HG02759 (cell line): ENCODE results near the gene SARDH.
"Not testable (repeated sequence)": the region's sequence is repeated elsewhere in the genome, so short reads cannot be mapped to it uniquely, and the experiment has no call there.

Experiments used
- ATAC-seq: cut with Tn5 transposase; IDR thresholded peaks from one replicate; pipeline ENCODE4 v1.9.1; 2021; ENCODE audit warnings: mild to moderate bottlenecking, moderate library complexity; ENCODE audit not compliant: unreplicated experiment

Gene SARDH

DNA sequence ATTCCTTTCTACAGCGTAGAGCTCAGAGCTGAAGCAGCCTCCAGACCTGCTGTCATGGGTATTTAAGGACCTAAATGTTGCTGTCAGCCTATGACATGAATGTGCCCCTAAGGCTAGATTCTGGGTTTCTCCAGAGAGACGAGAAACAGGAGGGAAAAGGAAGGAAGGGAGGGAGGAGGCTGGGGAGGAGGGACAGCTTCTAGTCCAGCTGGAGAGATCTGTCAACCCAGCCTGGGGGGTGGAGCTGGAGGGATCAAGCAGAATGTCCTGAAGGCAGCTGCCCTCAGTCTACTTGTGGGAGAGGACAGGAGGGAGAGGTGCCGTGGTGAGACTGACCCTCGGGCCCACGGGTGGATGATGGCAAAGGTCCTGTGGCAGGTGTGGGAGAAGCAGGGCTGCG is 103.1 kb downstream of the SARDH start:
- no peak for ATAC-seq

DNA sequence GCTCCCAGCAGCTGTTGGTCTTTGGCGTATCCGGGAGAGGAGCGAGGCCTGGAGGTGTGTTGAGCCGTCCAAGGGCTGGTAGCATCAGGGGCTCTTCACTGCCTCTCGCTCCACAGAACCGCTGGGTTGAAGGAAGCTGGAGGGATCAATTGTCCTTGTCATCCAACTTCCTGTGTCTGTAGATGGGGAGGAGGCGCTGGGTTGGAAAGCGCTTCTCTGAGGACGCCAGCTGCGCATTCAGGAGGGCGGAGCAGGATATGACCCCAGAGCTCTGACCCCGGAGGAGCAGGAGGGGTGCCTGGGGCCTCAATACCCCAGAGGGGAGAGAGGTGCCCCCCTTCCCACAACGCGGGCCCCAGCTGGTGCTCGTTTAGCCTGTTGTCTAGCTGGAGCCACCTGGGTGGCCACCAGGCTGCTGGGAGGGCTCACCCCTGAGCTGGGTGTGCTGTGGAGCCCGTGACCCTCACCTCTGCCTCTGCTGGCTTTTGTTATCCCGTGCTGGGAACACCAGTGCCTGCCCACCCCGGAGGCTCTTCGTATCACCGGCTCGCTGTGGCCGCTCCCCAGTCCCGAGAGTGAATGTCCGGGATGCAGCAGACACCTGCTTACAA is 104.0 kb downstream of the SARDH start:
- no peak for ATAC-seq

DNA sequence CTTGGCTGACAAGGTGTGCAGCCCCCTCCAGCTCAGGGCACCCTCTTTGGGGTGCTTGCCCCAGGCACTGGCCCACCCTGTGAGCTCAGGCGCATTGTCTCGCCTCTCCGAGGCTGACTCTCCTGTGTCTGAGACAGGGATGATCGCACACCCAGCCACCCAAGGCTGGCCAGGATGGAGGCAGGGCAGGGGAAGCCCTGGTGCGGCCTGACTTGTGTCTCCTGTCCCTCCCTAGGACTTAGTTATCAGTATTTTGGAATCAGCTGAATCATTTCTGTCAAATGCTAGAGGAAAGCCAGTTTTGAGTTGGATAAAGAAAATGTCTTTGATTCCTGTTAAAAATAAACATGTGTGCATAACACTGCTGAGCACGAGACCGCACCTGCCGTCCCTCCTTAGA is 104.5 kb downstream of the SARDH start:
- ATAC-seq, result no peak

GRCh38 chr9:133632806-133633680 is 105.1 kb downstream of the SARDH start:
- ATAC-seq, result no peak

- no peak for ATAC-seq
These were observed 107.0 kb downstream of the SARDH start for GRCh38 chr9:133631111-133631510.

DNA sequence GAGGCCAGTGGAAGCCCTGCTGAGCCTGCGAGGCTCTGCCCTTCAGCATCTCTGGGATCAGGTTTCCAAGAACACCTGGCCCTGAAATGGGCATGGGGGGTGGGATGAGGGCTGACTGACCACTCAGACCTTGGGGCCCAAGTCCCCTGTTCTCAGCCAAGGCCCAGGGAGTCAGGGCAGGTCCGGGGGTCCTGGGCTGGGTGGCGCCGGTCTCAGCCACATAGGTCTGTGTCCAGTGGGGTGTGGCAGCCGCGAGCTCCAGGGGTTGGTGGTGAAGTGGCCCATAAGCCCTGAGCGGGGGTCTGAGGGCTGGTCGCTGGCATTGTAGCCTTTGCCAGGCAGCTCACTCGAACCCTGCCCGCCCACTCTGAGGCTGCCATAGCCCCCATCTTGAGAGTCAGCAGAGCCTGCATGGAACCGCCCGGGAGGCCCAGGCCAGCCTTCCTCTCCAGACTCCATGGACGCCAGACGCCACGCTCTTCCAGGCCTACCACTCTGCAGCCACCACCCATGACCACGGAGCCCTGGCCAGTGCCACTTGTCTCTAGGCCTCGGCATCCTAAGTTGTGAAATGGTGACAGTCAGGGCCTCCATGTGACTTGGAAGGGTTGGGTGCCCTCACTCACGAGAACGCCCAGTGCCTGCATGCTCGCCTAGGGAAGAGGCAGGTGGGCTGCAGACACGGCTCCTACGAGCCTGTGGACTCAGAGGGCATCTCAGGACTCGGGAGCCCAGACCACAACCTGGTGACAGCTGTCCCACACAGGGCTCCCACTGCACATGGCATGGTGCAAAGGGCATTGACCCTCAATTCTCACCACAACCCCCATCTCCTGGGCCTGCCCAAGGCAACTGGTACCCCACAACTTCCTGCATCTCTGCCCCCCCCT is 108.7 kb downstream of the SARDH start:
- ATAC-seq, result no peak

GRCh38 chr9:133628766-133629165 is 109.4 kb downstream of the SARDH start:
- ATAC-seq, result no peak

DNA sequence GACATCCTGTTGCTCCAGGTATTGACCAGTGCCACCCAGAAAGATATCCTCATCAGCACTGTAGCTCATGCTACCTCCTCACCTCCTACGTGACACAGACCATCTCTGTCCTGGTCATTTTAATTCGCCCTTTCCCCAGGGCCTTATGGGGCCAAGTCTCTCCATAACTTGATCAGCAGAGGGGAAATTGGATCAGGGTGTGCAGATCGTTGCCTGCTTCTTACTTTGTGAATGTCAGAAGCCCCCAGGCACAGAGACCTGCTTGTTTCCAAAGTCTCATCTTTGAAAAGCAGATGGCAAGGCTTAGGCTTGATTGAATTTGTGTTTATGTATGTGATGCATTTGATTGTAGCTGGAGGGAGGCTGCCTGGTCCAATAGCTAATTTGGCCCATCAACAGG is 110.8 kb downstream of the SARDH start:
- ATAC-seq, result no peak

DNA sequence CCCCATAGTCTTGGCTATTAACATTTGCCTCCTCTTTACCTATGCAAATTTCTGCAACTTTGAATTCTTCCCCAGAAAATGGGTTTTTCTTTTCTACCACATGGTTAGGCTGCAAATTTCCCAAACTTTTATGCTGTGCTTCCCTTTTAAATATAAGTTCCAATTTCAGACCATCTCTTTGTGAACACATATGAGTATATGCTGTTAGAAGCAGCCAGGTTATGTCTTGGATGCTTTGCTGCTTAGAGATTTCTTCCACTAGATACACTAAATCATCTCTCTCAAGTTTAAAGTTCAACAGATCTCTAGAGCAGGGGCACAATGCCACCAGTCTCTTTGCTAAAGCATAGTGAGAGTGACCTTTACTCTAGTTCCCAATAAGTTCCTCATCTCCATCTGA is 112.1 kb downstream of the SARDH start:
- not testable (repeated sequence) for ATAC-seq

- no peak for ATAC-seq
These were observed 115.6 kb downstream of the SARDH start for GRCh38 chr9:133622555-133622954.

- no peak for ATAC-seq
These were observed 116.4 kb downstream of the SARDH start for GRCh38 chr9:133621725-133622267.

GRCh38 chr9:133619791-133620190 is 118.4 kb downstream of the SARDH start:
- ATAC-seq, result no peak

DNA sequence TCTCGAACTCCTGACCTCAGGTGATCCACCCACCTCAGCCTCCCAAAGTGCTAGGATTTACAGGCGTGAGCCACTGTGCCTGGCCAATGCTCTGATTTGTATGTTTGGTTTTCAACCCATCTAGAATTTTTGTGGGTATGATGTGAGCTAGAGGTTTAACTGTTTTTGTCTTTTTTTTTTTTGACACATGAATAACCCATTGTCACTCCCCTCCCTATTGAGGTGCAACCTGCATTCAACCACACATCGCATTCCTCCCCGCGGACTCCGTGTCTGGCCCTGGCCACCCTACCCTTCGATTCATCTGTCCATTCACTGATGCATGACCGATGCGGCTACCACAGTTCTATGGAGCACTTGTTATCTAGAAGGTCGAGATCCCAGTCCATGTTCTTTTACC is 119.4 kb downstream of the SARDH start:
- no peak for ATAC-seq

DNA sequence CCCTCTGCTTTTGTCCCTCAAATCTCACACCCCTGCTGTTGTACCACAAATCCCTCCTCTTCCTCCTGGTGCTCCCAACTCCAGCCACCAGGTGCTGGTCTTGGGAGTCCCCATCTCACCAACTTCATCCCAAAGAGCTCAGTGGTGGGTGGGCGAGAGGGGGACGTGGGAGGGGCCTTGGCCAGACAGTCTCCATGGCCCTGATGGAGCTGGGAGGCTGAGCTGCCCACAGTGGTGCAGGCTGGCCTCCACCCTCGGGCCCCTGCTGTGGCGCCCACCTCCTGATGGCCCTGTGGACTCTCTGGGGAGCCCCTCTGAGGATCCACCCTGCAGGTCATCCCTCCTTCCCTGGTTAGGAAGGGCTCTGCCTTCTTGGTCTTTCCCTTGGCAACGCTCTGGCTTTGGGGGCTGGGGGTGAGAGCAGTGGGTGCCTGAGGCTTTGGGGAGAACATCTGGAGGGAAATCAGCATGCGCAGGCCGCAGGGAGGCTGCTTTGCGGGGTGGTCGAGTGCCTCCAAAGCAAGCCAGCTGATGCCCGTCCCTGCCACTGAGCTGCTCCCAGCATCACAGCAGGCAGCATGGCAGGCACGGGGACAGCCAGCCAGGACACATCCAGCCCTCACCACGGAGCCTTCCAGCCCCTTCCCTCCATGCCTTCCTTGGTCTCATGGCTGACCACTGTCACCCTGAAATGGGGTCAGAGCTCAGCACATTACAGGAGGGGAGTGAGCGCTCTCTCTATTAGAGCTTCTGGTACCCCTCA is 121.3 kb downstream of the SARDH start:
- ATAC-seq, result no peak

DNA sequence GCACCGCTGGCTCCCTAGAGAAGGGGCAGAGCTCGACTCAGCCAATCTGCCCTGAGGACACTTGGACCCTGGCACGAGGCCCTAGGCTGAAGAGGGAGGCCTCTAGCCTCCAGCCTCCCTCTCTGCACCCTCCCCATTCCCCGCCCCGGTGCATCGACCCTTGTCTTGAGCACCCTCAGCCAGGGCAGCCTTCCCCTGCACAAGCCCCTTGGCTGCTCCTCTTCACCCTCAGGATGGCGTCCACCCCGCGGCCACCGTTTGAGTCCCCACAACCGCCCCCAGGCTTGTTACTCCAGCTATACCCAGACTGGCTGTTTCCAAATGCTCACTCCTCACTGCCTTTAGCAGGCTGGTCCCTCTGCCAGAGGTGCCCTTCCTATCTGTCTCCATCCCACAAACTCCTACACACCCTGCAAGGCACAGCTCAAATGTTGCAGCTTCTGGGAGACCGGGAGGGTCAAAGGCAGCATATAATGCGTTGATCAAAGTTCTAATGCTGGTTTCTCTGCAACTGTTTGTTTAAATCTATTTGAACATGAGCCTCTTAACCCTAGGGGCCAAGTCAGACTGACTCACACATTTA is 122.5 kb downstream of the SARDH start:
- ATAC-seq, result no peak

DNA sequence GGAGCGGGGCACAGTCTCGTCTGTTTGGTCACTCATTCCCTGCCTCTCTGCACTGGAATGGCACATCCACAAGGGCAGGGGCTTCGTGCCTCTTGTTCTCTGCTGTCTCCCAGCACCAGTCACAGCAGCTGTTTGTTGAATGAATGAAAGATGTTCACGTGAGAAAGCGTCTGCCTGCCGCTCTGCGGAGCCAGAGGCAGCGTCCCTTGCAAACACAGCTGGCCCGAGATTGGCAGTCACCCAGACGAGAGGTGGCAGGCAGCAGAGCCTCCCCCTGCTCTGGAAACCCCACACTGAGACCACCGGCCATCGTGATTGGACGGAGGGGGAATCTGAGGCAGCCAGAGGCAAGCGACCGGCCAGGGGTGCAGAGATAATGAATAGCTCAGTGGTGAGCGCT is 123.0 kb downstream of the SARDH start:
- no peak for ATAC-seq

GRCh38 chr9:133614678-133615077 is 123.5 kb downstream of the SARDH start:
- no peak for ATAC-seq

GRCh38 chr9:133614056-133614455 is 124.1 kb downstream of the SARDH start:
- no peak for ATAC-seq
